Activated naive CD8-positive, alpha-beta T cell treated with anti-CD3 and anti-CD28 coated beads, Interleukin-2, amount 10 ng/mL, durations not matched to agents 7 days and 5 days (primary cell): ENCODE results near the gene SLC10A4. TPM values are rescaled to one million over a fixed set of nuclear protein-coding genes. Genes with fewer than 3 reads are reported as not detected.
"Not testable (repeated sequence)": the region's sequence is repeated elsewhere in the genome, so short reads cannot be mapped to it uniquely, and the experiment has no call there.

Source experiments
- ATAC-seq: fragments of 150-1000 bp; cut with Tn5 transposase; one replicate; pipeline ENCODE4 v1.10.0; 2021; ENCODE audit warnings: low read depth, moderate library complexity
- POLR2A ChIA-PET: fragments of 350-600 bp; sonication (Branson Sonifier 250); formaldehyde crosslinking; loops from one replicate; lab custom pipeline; 2021; ENCODE audit warnings: antibody characterized with exemption; lab: Charles Lee
- DNase-seq: peaks from one replicate; pipeline ENCODE4 v3.0.0; 2021
- H3K27ac Mint-ChIP-seq: one replicate; pipeline ENCODE4 v1.8.0; 2022; ENCODE audit warnings: mild to moderate bottlenecking, mixed read lengths
- H3K27me3 Mint-ChIP-seq: one replicate; pipeline ENCODE4 v1.8.0; 2022; ENCODE audit warnings: mild to moderate bottlenecking, moderate library complexity, mixed read lengths
- H3K36me3 Mint-ChIP-seq: one replicate; pipeline ENCODE4 v1.8.0; 2021; ENCODE audit warnings: mild to moderate bottlenecking, mixed read lengths
- H3K4me1 Mint-ChIP-seq: one replicate; pipeline ENCODE4 v1.8.0; 2021; ENCODE audit warnings: mixed read lengths
- H3K4me3 Mint-ChIP-seq: one replicate; pipeline ENCODE4 v1.8.0; 2022; ENCODE audit warnings: mild to moderate bottlenecking, moderate library complexity, mixed read lengths
- H3K9me3 Mint-ChIP-seq: one replicate; pipeline ENCODE4 v1.8.0; 2021; ENCODE audit warnings: mixed read lengths
- total RNA-seq, 2 experiments: library from RNA; stranded (reverse); gene quantifications; one replicate each; pipeline ENCODE4 v1.2.3, GENCODE V29; 2021

Gene SLC10A4
- under 1 TPM; 0.17 TPM for total RNA-seq

- Mint-ChIP-seq H3K27ac (no peak within 1 kb of the TSS), H3K4me3 (peak within 1 kb of the TSS; percentile 60), H3K36me3 (no peaks in the 10 kb centered on the region), H3K4me1 (peaks cover 14% of the 10 kb centered on the region), H3K27me3 (peaks cover 68% of the 10 kb centered on the region), H3K9me3 (no peaks in the 10 kb centered on the region)
- peak; percentile 52 for ATAC-seq
- peak; percentile 51 for DNase-seq
- POLR2A ChIA-PET = no interaction called here
Observed at GRCh38 chr4:48483006-48483776, at the start of gene SLC10A4. TSS of gene SLC10A4 (plus strand) at chr4:48483343. CDS start at chr4:48483562, 219 bp downstream.

- H3K4me1 Mint-ChIP-seq = peaks cover 6% of the 10 kb centered on the region
- H3K27me3 Mint-ChIP-seq = peaks cover 9% of the 10 kb centered on the region
- POLR2A ChIA-PET = no interaction called here
- ATAC-seq (no peak), DNase-seq (no peak)
- no peak overlapping the region for H3K4me3 Mint-ChIP-seq
- H3K36me3 Mint-ChIP-seq = no peaks in the 10 kb centered on the region
- H3K9me3 Mint-ChIP-seq = no peaks in the 10 kb centered on the region
- H3K27ac Mint-ChIP-seq = no peak overlapping the region
Observed at GRCh38 chr4:48436318-48436717, 46.8 kb upstream of the SLC10A4 start.

GRCh38 chr4:48439988-48440387 lies 43.2 kb upstream of the SLC10A4 start:
- no peak for ATAC-seq
- H3K36me3 Mint-ChIP-seq = no peaks in the 10 kb centered on the region
- H3K4me3 Mint-ChIP-seq = no peak overlapping the region
- H3K27me3 Mint-ChIP-seq = peaks cover 9% of the 10 kb centered on the region
- H3K27ac Mint-ChIP-seq = no peak overlapping the region
- POLR2A ChIA-PET = no interaction called here
- peaks cover 1% of the 10 kb centered on the region for H3K9me3 Mint-ChIP-seq
- H3K4me1 Mint-ChIP-seq = no peaks in the 10 kb centered on the region
- DNase-seq = no peak

GRCh38 chr4:48440914-48441313 lies 42.2 kb upstream of the SLC10A4 start:
- H3K4me3 Mint-ChIP-seq, H3K27me3 Mint-ChIP-seq, DNase-seq, POLR2A ChIA-PET, ATAC-seq, H3K4me1 Mint-ChIP-seq, H3K27ac Mint-ChIP-seq, H3K9me3 Mint-ChIP-seq, H3K36me3 Mint-ChIP-seq: not testable (repeated sequence)

GRCh38 chr4:48445704-48446103 lies 37.4 kb upstream of the SLC10A4 start:
- H3K4me3 Mint-ChIP-seq = no peak overlapping the region
- no peak overlapping the region for H3K27ac Mint-ChIP-seq
- DNase-seq (no peak), ATAC-seq (no peak)
- H3K4me1 Mint-ChIP-seq = no peaks in the 10 kb centered on the region
- peaks cover 3% of the 10 kb centered on the region for H3K27me3 Mint-ChIP-seq
- POLR2A ChIA-PET = no interaction called here
- no peaks in the 10 kb centered on the region for H3K36me3 Mint-ChIP-seq
- peaks cover 1% of the 10 kb centered on the region for H3K9me3 Mint-ChIP-seq

GRCh38 chr4:48446642-48447041 lies 36.5 kb upstream of the SLC10A4 start:
- Mint-ChIP-seq H3K27me3 (peaks cover 4% of the 10 kb centered on the region), H3K36me3 (no peaks in the 10 kb centered on the region), H3K27ac (no peak overlapping the region), H3K4me3 (no peak overlapping the region), H3K9me3 (peaks cover 1% of the 10 kb centered on the region), H3K4me1 (no peaks in the 10 kb centered on the region)
- POLR2A ChIA-PET = no interaction called here
- DNase-seq = no peak
- no peak for ATAC-seq

GRCh38 chr4:48449151-48449550 lies 34.0 kb upstream of the SLC10A4 start:
- Mint-ChIP-seq H3K4me3 (no peak overlapping the region), H3K9me3 (no peaks in the 10 kb centered on the region), H3K27ac (no peak overlapping the region), H3K27me3 (peaks cover 4% of the 10 kb centered on the region), H3K36me3 (no peaks in the 10 kb centered on the region), H3K4me1 (no peaks in the 10 kb centered on the region)
- DNase-seq (no peak), ATAC-seq (no peak)
- POLR2A ChIA-PET = no interaction called here

GRCh38 chr4:48450740-48451139 lies 32.4 kb upstream of the SLC10A4 start:
- no peaks in the 10 kb centered on the region for H3K4me1 Mint-ChIP-seq
- peak; percentile 30 for ATAC-seq
- POLR2A ChIA-PET = no interaction called here
- H3K4me3 Mint-ChIP-seq = no peak overlapping the region
- H3K9me3 Mint-ChIP-seq = no peaks in the 10 kb centered on the region
- DNase-seq = no peak
- peaks cover 7% of the 10 kb centered on the region for H3K27me3 Mint-ChIP-seq
- no peak overlapping the region for H3K27ac Mint-ChIP-seq
- H3K36me3 Mint-ChIP-seq = no peaks in the 10 kb centered on the region

- H3K27ac Mint-ChIP-seq, H3K27me3 Mint-ChIP-seq, H3K4me1 Mint-ChIP-seq, H3K9me3 Mint-ChIP-seq, ATAC-seq, POLR2A ChIA-PET, H3K4me3 Mint-ChIP-seq, H3K36me3 Mint-ChIP-seq, DNase-seq: not testable (repeated sequence)
Observed at GRCh38 chr4:48451656-48452055, 31.5 kb upstream of the SLC10A4 start.

- Mint-ChIP-seq H3K36me3 (no peaks in the 10 kb centered on the region), H3K27ac (no peak overlapping the region), H3K27me3 (peaks cover 10% of the 10 kb centered on the region), H3K9me3 (no peaks in the 10 kb centered on the region), H3K4me1 (no peaks in the 10 kb centered on the region), H3K4me3 (no peak overlapping the region)
- no peak for DNase-seq
- no peak for ATAC-seq
- POLR2A ChIA-PET = no interaction called here
Observed at GRCh38 chr4:48454591-48454990, 28.6 kb upstream of the SLC10A4 start.

- Mint-ChIP-seq H3K4me1 (no peaks in the 10 kb centered on the region), H3K27me3 (peaks cover 11% of the 10 kb centered on the region), H3K4me3 (no peak overlapping the region), H3K27ac (no peak overlapping the region), H3K9me3 (peaks cover 2% of the 10 kb centered on the region), H3K36me3 (no peaks in the 10 kb centered on the region)
- ATAC-seq (no peak), DNase-seq (no peak)
- POLR2A ChIA-PET = no interaction called here
Observed at GRCh38 chr4:48461000-48461399, 22.1 kb upstream of the SLC10A4 start.

GRCh38 chr4:48462363-48462762 lies 20.8 kb upstream of the SLC10A4 start:
- Mint-ChIP-seq H3K4me3 (no peak overlapping the region), H3K36me3 (no peaks in the 10 kb centered on the region), H3K4me1 (no peaks in the 10 kb centered on the region), H3K27me3 (peaks cover 8% of the 10 kb centered on the region), H3K27ac (no peak overlapping the region), H3K9me3 (peaks cover 2% of the 10 kb centered on the region)
- POLR2A ChIA-PET = no interaction called here
- DNase-seq = no peak
- no peak for ATAC-seq

- H3K4me1 Mint-ChIP-seq = no peaks in the 10 kb centered on the region
- ATAC-seq = no peak
- POLR2A ChIA-PET = no interaction called here
- H3K9me3 Mint-ChIP-seq = peaks cover 2% of the 10 kb centered on the region
- DNase-seq = no peak
- H3K4me3 Mint-ChIP-seq = no peak overlapping the region
- no peak overlapping the region for H3K27ac Mint-ChIP-seq
- H3K36me3 Mint-ChIP-seq = no peaks in the 10 kb centered on the region
- H3K27me3 Mint-ChIP-seq = peaks cover 18% of the 10 kb centered on the region
Observed at GRCh38 chr4:48467442-48467841, 15.7 kb upstream of the SLC10A4 start.

GRCh38 chr4:48467891-48468290 lies 15.3 kb upstream of the SLC10A4 start:
- H3K27ac Mint-ChIP-seq = no peak overlapping the region
- no peak for ATAC-seq
- no peak overlapping the region for H3K4me3 Mint-ChIP-seq
- POLR2A ChIA-PET = no interaction called here
- H3K27me3 Mint-ChIP-seq = peaks cover 18% of the 10 kb centered on the region
- no peaks in the 10 kb centered on the region for H3K36me3 Mint-ChIP-seq
- H3K4me1 Mint-ChIP-seq = no peaks in the 10 kb centered on the region
- DNase-seq = no peak
- peaks cover 2% of the 10 kb centered on the region for H3K9me3 Mint-ChIP-seq
